HFF-Myc (cell line): ENCODE data around the gene BRINP3.

Experiments used
- DNase-seq: peaks from one replicate; pipeline ENCODE4 v3.0.0-alpha.2; 2011; ENCODE audit warnings: low read depth; ENCODE audit errors: extremely low read depth
- H3K4me3 ChIP-seq: replicated peaks from 2 replicates; pipeline ENCODE4 v1.5.1; 2011; ENCODE audit warnings: low read depth, mild to moderate bottlenecking, control low read depth, low read length
- TF ChIP-seq, protein P1 (sequence below): IDR thresholded peaks from 2 replicates; pipeline ENCODE4 v1.5.1; 2012; ENCODE audit warnings: mild to moderate bottlenecking, low read depth, low read length, control low read depth; ENCODE audit errors: missing control alignments

BRINP3 gene

GRCh38 chr1:190484045-190484444 lies 6.4 kb upstream of the BRINP3 start:
- no peak overlapping the region for H3K4me3 ChIP-seq
- DNase-seq: no peak
- TF ChIP-seq, protein P1, sequence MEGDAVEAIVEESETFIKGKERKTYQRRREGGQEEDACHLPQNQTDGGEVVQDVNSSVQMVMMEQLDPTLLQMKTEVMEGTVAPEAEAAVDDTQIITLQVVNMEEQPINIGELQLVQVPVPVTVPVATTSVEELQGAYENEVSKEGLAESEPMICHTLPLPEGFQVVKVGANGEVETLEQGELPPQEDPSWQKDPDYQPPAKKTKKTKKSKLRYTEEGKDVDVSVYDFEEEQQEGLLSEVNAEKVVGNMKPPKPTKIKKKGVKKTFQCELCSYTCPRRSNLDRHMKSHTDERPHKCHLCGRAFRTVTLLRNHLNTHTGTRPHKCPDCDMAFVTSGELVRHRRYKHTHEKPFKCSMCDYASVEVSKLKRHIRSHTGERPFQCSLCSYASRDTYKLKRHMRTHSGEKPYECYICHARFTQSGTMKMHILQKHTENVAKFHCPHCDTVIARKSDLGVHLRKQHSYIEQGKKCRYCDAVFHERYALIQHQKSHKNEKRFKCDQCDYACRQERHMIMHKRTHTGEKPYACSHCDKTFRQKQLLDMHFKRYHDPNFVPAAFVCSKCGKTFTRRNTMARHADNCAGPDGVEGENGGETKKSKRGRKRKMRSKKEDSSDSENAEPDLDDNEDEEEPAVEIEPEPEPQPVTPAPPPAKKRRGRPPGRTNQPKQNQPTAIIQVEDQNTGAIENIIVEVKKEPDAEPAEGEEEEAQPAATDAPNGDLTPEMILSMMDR: no peak

DNA sequence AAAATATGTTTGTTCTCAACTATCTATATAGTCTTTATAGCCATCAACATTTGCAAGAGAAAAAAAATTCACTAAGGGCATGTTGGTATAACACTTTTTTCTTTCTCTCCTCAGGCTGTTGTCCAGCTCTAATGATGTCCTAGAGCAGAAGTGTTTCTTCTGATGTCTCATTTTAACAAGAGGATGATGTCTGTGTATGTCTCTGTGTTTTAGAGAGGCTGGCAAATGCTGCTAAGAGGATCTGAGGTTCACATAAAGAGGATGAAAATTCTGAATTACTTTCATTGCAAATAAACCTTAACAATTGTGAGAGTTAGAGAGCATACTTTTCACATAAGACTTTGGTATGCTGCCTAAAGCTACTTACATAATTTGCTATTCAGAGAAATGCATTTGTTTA lies 2.6 kb upstream of the BRINP3 start:
- no peak overlapping the region for H3K4me3 ChIP-seq
- no peak for DNase-seq
- TF ChIP-seq, protein P1: no peak

GRCh38 chr1:190479516-190479915 lies 1.9 kb upstream of the BRINP3 start:
- TF ChIP-seq, protein P1: no peak
- no peak overlapping the region for H3K4me3 ChIP-seq

GRCh38 chr1:190479050-190479397 lies 1.4 kb upstream of the BRINP3 start:
- H3K4me3 ChIP-seq: no peak overlapping the region
- DNase-seq: no peak
- TF ChIP-seq, protein P1: no peak

More at GRCh38 chr1:190479516-190479915, 1.9 kb upstream of the BRINP3 start:
- no peak for DNase-seq

DNA sequence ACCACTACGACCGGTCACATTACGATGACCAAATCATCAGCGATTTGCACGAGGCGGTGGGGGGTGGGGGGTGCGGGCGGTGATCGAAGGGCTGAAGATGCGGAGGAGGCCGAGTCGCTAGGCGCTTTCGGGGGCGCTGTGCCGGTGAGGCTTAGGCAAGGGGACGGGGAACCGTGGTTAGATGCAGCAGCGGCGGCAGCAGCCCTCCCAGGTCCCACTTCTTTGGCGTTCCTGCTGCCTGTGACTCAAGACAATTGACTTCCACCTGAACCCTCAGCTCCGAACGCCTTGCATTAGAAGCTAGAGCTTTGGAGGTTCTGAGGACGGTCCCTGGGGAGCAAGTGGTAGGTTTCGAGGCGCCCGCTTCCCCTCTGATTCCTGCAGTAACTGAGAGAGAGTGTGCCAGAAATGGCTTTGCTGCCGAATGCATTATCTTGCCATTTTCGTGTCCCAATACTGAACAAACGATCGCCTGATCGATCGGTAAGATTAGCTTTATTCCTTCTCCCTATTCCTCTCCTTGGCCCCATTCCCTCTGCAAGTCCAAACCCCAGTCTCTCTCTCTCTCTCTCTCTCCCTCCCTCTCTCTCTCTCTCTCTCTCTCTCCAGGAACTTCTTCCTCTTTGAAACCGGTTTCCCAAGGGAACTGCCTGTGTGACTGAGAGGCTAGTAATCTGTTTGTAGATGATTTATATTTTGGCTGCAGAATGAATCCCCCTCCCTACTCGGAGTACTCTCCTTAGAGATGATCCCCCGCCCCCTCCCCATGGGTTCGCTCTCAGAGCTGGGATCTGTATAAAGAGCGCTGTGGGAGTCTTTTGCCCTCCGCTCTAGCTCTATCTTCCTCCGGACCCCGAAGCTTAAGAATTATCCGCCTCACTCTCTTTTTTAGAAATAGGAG lies 735 bp upstream of the BRINP3 start:
- H3K4me3 ChIP-seq: no peak overlapping the region
- DNase-seq: no peak
- TF ChIP-seq, protein P1: no peak

DNA sequence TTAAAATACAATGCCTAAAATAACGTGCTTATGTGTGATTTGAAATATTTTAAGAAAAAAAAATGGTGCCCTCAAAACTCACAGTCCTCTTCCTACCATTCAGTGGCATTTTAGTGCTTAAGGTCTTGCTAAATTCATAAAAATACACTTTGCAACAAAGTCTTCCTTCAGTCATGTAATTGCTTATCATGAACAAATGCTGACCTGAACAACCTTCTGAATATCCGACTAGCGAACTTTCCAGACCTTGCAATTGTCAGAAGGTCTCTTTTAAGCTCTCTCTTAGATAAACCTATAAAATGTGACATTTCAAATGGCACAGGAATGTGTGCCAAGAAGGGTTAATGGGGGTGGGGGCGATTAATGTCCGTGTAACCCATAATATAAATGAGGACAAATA lies 858 bp downstream of the BRINP3 start:
- H3K4me3 ChIP-seq: no peak overlapping the region
- TF ChIP-seq, protein P1: no peak
- no peak for DNase-seq
